Smooth muscle cell (in vitro differentiated cells): ENCODE measurements around the gene STAT3. TPM values are rescaled to one million over a fixed set of nuclear protein-coding genes. Genes with fewer than 3 reads are reported as not detected.

ENCODE experiments used
- DNase-seq: peaks from one replicate; lab custom pipeline; 2025; ENCODE audit not compliant: unreplicated experiment; lab: John Stamatoyannopoulos, UW
- H2AFZ ChIP-seq: fragments of 200-600 bp; sonication (generic); 2 replicates; pipeline ENCODE4 v1.6.0; 2016; ENCODE audit warnings: antibody characterized with exemption, low read depth, mild to moderate bottlenecking
- H3F3A ChIP-seq: fragments of 200-600 bp; sonication (generic); 2 replicates; pipeline ENCODE4 v1.6.0; 2017; ENCODE audit warnings: antibody characterized with exemption, low read depth
- H3K27ac ChIP-seq: fragments of 200-600 bp; sonication (generic); 2 replicates; pipeline ENCODE4 v1.5.1; 2016; ENCODE audit warnings: low read depth, mild to moderate bottlenecking
- H3K27me3 ChIP-seq: fragments of 200-600 bp; sonication (generic); 2 replicates; pipeline ENCODE4 v1.6.1; 2016; ENCODE audit warnings: low read depth, mild to moderate bottlenecking
- H3K36me3 ChIP-seq: fragments of 200-600 bp; sonication (generic); 2 replicates; pipeline ENCODE4 v1.5.1; 2016; ENCODE audit warnings: low read depth
- H3K4me1 ChIP-seq: fragments of 200-600 bp; sonication (generic); 2 replicates; pipeline ENCODE4 v1.5.1; 2016; ENCODE audit warnings: low read depth
- H3K4me2 ChIP-seq: fragments of 200-600 bp; sonication (generic); 2 replicates; pipeline ENCODE4 v1.6.0; 2016; ENCODE audit warnings: mild to moderate bottlenecking
- H3K4me3 ChIP-seq: fragments of 200-600 bp; sonication (generic); 2 replicates; pipeline ENCODE4 v1.5.1; 2016; ENCODE audit warnings: mild to moderate bottlenecking
- H3K79me2 ChIP-seq: fragments of 200-600 bp; sonication (generic); 2 replicates; pipeline ENCODE4 v1.6.0; 2016; ENCODE audit warnings: low read depth, mild to moderate bottlenecking
- H3K9ac ChIP-seq: fragments of 200-600 bp; sonication (generic); 2 replicates; pipeline ENCODE4 v1.6.0; 2016; ENCODE audit warnings: low read depth
- H3K9me3 ChIP-seq: fragments of 200-600 bp; sonication (generic); replicated peaks from 2 replicates; pipeline ENCODE4 v1.5.1; 2016; ENCODE audit warnings: low read depth
- H4K20me1 ChIP-seq: fragments of 200-600 bp; sonication (generic); 2 replicates; pipeline ENCODE4 v1.6.0; 2016; ENCODE audit warnings: low read depth
- CTCF ChIP-seq: fragments of 200-600 bp; sonication (generic); IDR thresholded peaks from 2 replicates; pipeline ENCODE4 v1.5.1; 2017; ENCODE audit warnings: borderline replicate concordance, mild to moderate bottlenecking, antibody characterized with exemption; ENCODE audit not compliant: insufficient read depth, poor library complexity, severe bottlenecking
- WGBS: methylation state at CpG from one replicate; pipeline ENCODE4 v1.1.7; 2016; ENCODE audit warnings: low lambda C conversion rate; 5-methylcytosine and 5-hydroxymethylcytosine counted together
- polyA plus RNA-seq: library from polyadenylated mRNA; unstranded; fragments of >200 nt; fragmentation: Nextera tagmentation; extraction: Ambion mirVana; gene quantifications from 2 replicates; pipeline ENCODE4 v1.2.1, GENCODE V29; 2016
- total RNA-seq: library from RNA; depleted of rRNA; stranded (reverse); fragments of >200 nt; gene quantifications from 2 replicates; pipeline ENCODE4 v1.2.3, GENCODE V29; 2014

The STAT3 gene
- total and polyA plus RNA-seq, 2 experiments from 2014 or later, result 85.6 to 87.7 TPM

- H3K27ac ChIP-seq, result no peak overlapping the region
- DNase-seq, result no peak
- TF ChIP-seq CTCF, result no peak
- H3K79me2 ChIP-seq, result peaks cover 98% of the 10 kb centered on the region
- H3K4me1 ChIP-seq, result peaks cover 10% of the 10 kb centered on the region
- H2AFZ ChIP-seq, result no peak overlapping the region
- no peaks in the 10 kb centered on the region for H3K36me3 ChIP-seq
- no peaks in the 10 kb centered on the region for H3K27me3 ChIP-seq
- no peak overlapping the region for H3K4me2 ChIP-seq
- H4K20me1 ChIP-seq, result peaks cover 100% of the 10 kb centered on the region
- H3K4me3 ChIP-seq, result no peak overlapping the region
- H3K9ac ChIP-seq, result no peak overlapping the region
- peaks cover 4% of the 10 kb centered on the region for H3F3A ChIP-seq
- WGBS, result 91% methylated on average over 3 of the region's 3 CpGs
- no peaks in the 10 kb centered on the region for H3K9me3 ChIP-seq
Observed at GRCh38 chr17:42413464-42414040, 25.3 kb upstream of the STAT3 start.

GRCh38 chr17:42411905-42412679 is 23.9 kb upstream of the STAT3 start:
- H3K9ac ChIP-seq, result no peak overlapping the region
- no peak overlapping the region for H3K4me3 ChIP-seq
- H3K4me1 ChIP-seq, result peaks cover 22% of the 10 kb centered on the region
- DNase-seq, result no peak
- H3K4me2 ChIP-seq, result no peak overlapping the region
- peaks cover 4% of the 10 kb centered on the region for H3F3A ChIP-seq
- H3K27me3 ChIP-seq, result no peaks in the 10 kb centered on the region
- no peak for TF ChIP-seq CTCF
- H3K36me3 ChIP-seq, result no peaks in the 10 kb centered on the region
- H3K9me3 ChIP-seq, result no peaks in the 10 kb centered on the region
- no peak overlapping the region for H3K27ac ChIP-seq
- peaks cover 100% of the 10 kb centered on the region for H4K20me1 ChIP-seq
- WGBS, result 96% methylated on average over 11 of the region's 11 CpGs
- H2AFZ ChIP-seq, result no peak overlapping the region
- H3K79me2 ChIP-seq, result peaks cover 98% of the 10 kb centered on the region

- H3K79me2 ChIP-seq, result peaks cover 98% of the 10 kb centered on the region
- no peak overlapping the region for H3K4me3 ChIP-seq
- H3K9me3 ChIP-seq, result no peaks in the 10 kb centered on the region
- no peaks in the 10 kb centered on the region for H3K36me3 ChIP-seq
- H3K4me2 ChIP-seq, result no peak overlapping the region
- H3K4me1 ChIP-seq, result peaks cover 22% of the 10 kb centered on the region
- DNase-seq, result no peak
- no peak overlapping the region for H2AFZ ChIP-seq
- H3F3A ChIP-seq, result peaks cover 4% of the 10 kb centered on the region
- no peaks in the 10 kb centered on the region for H3K27me3 ChIP-seq
- peaks cover 100% of the 10 kb centered on the region for H4K20me1 ChIP-seq
- no peak for TF ChIP-seq CTCF
- no peak overlapping the region for H3K9ac ChIP-seq
- 89% methylated on average over 4 of the region's 4 CpGs for WGBS
- no peak overlapping the region for H3K27ac ChIP-seq
Observed at GRCh38 chr17:42411361-42411760, 23.1 kb upstream of the STAT3 start.
